C1 segment of cervical spinal cord (tissue), 14 donors: Measurements from ENCODE around the gene SLC38A3.

Source experiments
- DNase-seq, 14 donors: peaks; one replicate each; lab custom pipeline; 2025; lab: John Stamatoyannopoulos, UW

Gene SLC38A3

DNA sequence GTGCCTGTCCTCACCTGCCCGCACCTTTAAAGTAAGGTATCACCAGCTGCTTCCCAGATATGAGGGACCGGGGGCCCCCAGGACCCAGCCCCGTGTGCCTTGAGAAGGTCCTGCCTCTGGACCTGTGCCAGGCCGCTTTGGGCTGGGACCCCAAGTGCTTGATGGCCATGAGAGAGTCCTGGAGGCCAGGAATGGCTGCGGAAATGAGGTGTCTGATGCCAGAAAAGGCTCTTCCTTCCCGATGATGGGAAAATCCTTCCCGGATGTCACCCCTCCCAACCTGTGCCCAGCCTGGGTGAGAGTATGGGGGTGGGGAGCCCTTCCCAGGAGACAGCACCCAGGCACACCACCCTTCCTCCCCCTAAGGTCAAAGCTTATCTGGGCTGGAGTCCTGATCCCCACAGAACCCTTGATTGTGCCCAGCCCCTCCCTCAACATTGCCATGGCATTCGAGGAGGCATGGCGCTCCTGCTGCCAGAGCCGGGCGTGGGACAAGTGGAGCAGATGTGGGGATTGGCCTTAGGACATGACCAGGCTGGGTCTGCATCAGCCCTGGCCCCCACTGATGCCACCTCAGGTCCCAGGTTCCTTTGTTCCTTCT lies 35.7 kb upstream of the SLC38A3 start:
- no peak for DNase-seq

DNA sequence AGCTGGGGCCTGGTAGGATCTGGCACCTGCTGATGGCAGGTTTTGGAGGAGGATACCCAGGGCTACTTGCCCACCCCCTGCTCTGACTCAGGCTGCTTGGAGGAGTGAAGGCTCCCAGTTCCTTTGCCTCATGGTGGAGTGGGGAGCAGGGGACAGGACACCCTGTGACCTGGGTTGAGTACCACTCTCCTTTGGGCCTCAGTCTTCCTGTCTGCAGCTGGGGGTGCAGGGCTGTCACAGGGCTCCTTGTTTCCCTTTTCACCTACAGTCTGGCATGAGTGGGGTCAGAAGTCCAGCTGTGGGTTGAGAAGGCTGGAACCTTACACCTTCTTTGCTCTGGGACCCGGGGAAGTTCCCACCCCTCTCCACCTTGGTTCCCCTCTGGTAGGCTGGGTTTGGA lies 35.2 kb upstream of the SLC38A3 start:
- no peak for DNase-seq

DNA sequence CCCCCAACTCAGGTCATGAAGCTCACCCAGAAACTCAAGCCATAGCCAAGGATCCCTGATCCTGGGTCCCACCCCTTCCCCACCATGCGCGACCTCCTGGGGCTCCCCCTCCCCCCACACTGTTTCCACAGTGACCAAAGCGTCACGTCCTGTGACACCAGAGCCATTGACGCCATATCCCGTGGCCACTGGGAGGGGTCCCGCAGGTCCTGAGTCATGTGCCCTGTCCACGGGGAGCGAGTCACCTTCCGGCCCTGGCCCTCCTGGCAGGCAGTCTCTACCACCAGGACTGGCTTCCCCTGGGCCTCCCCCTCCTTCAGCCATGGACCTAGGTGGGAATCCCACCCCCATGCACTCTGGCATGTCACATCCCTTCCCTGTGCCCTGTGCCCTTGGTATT lies 34.4 kb upstream of the SLC38A3 start:
- no peak for DNase-seq

DNA sequence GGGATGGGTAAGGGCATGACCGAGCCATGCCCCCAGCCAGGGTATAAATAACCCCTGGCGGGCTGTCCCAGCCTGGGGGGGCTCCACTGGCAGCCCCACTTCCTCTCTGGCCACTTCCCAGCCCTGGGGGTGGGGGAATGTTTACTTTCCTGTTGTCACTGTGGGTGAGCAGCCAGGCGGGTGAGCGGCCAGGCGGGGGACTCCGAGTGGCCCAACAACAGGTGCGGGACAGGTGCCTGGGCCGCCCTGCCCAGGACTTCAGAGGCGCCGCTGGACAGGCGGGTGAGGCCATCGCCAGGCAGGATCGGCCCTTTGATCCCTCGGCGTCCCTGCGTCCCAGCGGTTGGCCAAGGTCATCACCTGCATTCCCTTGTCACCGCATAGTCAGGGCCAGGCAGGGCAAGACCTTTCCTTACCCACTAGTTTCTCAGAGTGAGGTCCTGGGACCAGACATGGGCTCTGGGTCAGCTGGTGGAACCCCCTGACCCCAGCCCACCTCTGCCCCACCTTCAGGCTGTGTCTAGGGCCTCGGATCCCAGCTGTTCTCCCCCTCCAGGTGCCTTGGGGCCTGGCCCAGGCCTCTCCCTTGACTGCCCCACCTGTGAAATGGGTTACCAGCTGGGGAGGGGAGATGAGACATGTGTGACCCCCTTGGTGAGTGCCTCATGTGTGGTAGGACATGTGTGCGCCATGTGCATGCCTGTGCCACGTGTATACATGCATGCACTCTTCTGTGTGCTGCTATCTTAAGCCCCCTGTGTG lies 33.4 kb upstream of the SLC38A3 start:
- no peak for DNase-seq

DNA sequence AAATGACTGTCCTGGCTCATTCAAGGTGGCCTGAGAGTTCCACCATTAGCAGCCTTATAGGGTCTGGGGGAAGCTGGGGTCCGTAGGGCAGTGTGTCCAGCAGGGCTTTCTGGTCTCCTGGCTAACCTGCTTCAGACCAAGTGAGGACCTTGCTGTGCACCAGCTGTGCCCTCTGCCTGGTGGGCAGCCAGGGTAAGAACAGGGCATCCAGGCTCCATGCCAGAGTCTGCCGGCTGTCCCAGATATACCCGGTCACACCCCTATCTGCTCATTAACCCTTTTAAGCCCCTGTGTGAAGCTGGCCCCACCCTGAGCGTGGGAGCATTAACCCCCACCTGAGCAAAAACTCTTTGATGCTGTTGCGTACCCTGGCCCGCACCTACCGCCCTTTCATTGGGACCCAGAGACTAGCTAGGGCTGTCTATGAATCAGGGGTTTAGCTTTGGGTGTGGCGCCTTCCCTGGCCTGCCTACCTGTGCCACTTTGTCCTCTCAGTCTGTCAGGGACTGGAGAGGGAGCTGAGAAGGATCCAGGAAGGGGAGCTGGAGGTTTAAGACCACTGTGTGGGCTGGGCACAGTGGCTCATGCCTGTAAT lies 32.3 kb upstream of the SLC38A3 start:
- no peak for DNase-seq

DNA sequence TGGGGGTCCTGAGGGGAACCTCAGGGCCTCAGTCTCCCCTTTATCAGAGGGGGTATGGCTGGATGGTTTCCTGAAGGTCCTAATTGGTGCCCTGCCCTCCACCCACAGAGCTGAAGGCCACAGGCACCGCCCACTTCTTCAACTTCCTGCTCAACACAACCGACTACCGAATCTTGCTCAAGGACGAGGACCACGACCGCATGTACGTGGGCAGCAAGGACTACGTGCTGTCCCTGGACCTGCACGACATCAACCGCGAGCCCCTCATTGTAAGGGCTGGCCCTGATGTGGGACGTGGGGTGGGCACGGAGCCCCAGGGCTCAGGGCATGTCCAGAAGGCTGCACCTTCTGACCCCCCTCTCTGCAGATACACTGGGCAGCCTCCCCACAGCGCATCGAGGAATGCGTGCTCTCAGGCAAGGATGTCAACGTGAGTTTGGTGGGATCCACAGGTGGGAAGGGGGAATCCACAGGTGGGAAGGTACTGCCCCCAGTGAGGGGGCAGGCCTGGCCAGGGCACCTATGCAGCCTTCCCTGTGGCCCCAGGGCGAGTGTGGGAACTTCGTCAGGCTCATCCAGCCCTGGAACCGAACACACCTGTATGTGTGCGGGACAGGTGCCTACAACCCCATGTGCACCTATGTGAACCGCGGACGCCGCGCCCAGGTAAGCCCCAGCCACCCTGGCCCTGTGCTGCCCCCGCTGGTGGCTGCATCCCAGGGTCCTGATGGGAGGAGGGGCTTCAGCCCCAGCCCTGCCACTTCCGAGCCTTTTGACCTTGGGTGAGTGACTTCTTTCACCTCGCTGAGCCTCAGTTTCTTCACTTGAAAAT lies 31.2 kb upstream of the SLC38A3 start:
- DNase-seq: no peak

DNA sequence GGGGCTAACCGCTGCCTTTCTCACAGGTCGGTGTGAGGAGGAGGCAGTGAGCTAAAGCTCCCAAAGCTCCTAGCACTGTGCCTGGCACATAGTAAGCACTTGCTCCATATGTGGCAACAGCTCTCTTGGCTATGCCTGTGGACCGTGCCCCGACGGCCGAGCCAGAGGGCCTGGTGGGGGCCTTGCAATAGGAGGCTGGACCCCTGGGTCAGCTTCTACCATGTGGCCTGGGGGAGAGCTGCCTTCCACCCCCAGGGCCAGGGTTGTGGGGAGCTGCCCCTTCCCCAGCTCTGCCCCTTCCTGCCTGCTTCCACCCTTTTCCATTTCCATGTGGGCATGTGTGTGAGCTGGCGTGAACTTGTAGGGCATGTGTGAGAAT lies 30.6 kb upstream of the SLC38A3 start:
- DNase-seq: no peak

DNA sequence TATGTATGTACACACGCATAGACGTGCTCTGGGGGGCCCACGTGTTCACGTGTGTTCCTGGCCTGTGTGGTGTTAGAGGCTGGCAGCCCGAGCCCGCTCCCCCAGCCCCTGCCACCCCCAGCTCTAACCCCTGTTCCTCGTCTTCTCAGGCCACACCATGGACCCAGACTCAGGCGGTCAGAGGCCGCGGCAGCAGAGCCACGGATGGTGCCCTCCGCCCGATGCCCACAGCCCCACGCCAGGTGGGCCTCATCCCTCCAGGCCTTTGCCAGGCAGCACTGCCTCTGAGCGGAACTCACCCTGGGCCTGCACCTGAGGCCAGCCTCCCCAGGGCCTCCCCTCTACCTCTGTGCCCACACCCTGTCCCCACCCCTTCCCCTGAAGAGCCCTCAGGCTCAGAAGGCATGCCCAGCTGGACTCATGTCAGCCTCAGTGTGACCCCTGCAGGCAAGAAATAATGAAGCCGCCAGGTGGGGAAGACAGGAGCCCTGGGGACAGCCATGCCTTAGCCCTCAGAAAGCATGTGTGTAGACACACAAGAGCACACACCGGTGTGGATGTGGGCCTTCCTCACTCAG lies 30.0 kb upstream of the SLC38A3 start:
- DNase-seq: no peak

DNA sequence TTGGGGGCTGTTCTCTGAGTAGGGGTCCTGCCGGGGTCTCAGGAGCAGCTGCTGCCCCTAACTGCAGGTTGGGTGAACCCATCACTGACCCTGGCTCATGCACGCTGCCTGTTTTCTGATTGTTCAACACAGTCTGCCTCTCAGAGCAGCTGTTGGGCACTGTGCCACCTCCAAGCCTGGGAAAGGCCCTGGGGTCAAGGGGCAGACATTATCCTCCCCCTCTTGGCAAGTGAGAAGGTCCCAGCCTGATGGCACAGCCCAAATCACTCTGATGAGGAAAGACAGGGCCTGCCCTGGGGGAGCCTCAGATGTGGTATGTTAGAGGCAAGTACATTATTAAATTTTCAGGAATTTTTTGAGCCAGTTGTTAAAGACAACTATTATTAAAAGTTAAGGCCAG lies 27.7 kb upstream of the SLC38A3 start:
- no peak for DNase-seq

DNA sequence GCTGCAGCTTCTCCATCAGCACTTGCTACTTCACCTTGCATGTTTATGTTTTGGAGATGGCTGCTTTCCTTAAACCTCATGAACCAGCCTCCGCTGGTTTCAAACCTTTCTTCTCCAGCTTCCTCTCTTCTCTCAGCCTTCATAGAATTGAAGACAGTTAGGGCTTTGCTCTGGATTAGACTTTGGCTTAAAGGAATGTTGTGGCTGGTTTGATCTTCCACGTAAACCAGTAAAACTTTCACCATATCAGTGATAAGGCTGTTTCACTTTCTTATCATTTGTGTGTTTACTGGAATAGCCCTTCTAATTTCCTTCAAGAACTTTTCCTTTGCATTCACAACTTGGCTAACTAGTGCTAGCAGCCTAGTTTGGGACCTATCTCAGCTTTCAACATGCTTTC lies 25.4 kb upstream of the SLC38A3 start:
- no peak for DNase-seq

DNA sequence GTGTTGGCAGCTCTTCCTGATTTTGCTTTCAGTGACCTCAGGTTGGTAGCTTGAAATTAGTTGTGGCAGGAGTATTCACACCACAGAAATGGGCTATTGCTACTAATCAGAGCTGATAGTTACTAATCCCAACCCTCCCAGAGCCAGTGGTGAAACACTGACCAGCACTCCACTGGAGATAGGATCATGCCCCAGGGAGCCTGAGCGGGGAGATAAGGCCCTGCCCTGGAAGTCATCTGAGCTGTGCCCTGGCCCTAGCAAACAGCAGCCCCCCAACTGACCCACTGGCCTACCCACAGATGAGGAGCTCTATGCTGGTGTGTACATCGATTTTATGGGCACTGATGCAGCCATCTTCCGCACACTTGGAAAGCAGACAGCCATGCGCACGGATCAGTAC lies 23.1 kb upstream of the SLC38A3 start:
- DNase-seq: no peak

DNA sequence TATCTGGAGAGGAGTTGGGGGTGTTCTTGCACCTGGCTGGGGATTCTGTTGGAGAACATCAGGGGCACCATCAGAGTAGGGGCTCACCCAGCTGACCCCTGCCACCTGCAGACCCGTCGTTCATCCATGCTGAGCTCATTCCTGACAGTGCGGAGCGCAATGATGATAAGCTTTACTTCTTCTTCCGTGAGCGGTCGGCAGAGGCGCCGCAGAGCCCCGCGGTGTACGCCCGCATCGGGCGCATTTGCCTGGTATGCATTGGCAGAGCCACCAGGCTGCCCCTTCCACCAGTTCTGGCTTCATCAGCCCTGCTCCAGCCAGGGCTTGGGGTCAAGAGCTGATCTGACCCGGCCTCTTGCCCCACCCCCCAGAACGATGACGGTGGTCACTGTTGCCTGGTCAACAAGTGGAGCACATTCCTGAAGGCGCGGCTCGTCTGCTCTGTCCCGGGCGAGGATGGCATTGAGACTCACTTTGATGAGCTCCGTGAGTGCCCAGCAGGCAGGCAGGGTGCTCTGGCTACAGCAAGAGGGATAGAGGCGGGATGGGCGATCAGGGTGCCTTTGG lies 22.5 kb upstream of the SLC38A3 start:
- no peak for DNase-seq

DNA sequence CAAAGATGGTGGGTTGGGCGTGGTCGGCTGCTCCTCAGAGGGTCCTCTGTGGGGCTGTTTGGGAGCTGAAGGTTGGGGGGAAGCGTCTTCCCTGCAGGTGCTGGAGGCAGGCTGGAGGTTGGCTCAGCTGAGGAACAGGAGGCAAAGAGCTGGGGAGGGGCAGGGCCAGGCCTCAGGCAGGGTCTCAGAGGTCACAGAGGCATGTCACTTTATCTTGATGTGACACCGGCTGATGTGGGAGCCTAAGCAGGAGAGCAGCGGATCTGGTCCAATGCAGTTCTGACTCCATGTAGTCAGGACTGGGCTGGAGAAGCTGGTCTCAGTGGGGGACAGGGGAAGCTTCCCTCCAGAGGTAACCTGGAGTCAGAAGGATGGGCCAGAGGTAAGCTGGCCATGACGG lies 21.3 kb upstream of the SLC38A3 start:
- DNase-seq: no peak

DNA sequence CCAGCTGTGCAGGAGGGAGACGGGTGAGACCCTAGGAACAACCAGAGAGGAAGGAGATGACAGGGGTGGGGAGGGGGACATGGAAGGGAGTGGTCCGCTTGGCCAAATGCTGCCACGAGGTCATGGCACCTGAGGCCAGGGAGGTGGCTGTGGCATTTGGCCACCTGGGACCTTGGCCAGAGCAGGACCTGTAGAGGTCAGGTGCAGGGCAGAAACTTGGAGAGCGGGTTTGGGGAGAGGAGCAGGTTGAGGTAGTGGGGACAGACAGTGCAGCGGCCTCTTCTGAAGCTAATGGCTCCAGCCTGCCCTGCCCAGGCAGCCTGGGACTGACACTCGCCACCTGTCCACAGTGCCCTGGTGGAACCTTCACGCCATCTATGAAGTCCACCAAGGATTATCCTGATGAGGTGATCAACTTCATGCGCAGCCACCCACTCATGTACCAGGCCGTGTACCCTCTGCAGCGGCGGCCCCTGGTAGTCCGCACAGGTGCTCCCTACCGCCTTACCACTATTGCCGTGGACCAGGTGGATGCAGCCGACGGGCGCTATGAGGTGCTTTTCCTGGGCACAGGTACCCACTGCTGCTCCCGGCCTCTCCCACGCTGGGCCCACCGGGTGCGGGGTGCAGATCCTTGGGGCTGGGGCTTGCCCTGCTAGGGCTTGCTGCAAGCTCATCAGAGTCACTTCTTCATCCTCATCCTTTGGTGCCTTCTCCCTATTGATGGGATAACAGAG lies 20.7 kb upstream of the SLC38A3 start:
- DNase-seq: no peak

DNA sequence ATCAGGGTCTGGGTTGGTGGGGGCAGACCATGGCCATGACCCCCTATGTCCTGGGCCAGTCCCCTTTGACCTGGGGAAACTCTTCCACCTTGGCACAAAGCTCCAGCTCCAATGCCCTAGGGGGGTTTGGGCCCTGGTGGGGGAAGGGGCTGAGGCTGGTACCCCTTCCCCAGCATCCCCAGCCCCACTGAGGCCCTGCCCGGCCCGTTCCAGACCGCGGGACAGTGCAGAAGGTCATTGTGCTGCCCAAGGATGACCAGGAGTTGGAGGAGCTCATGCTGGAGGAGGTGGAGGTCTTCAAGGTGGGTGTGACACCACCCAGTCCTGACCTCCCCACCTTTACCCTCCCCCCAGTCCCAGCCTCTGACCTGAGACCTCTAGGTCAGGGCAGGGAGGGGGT lies 19.8 kb upstream of the SLC38A3 start:
- DNase-seq: no peak

DNA sequence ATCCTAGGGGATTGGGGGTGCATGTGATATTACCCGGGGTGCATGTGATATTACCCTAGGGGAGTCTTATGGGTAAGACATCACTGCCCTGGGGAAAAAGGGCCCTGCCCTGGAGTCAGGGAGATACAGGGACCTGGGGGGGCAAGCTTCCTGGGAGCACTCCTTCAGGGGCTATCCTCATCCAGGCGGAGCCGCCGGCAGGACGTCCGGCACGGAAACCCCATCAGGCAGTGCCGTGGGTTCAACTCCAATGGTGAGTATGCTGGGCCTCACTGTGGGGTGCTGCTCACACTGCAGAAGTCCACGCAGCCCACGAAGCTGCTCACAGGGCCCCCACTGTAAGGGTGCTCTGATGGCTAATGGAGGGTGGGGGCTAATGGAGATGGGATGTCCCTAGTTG lies 19.0 kb upstream of the SLC38A3 start:
- DNase-seq: no peak

DNA sequence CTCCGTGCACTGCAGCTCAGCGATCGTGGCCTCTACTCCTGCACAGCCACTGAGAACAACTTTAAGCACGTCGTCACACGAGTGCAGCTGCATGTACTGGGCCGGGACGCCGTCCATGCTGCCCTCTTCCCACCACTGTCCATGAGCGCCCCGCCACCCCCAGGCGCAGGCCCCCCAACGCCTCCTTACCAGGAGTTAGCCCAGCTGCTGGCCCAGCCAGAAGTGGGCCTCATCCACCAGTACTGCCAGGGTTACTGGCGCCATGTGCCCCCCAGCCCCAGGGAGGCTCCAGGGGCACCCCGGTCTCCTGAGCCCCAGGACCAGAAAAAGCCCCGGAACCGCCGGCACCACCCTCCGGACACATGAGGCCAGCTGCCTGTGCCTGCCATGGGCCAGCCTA lies 17.3 kb upstream of the SLC38A3 start:
- DNase-seq: no peak

DNA sequence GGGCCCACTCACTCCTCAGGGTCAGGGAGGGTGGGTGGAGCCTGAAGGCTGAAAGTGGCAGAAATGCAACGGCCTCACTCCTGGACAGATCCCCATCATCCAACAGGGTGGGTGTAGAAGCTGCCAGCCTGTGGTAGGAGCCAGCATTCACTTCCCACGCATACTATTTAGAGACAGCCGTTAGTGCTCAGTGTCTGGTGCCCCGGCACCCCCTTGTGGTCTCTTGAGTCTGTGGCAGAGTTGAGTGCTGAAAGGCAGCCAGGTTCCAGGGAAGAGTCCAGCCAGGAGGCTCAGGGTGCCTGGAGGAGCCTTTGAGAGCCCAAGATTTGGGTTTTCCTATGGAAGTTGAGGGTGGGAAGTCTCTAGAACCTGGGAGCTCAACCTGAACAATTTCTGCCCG lies 15.8 kb upstream of the SLC38A3 start:
- DNase-seq: peak in 9 of 14 donors; percentile 4 to 65 (median 32)

DNA sequence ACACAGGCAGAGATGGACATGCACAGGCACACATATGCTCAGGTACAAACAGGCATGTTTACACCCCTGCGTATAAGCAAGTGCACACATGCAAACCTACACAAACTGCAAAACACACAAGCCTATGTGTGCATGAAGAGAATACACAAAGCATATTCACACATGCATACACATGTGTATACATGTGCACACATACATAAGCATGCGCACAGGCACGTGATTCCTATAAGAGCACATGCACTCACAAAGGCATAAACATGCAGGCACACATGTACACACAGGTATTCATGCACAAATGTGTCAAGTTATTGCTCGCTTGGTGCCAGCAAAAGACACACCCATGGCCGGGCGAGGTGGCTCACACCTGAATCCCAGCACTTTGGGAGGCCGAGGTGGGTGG lies 15.1 kb upstream of the SLC38A3 start:
- no peak for DNase-seq

DNA sequence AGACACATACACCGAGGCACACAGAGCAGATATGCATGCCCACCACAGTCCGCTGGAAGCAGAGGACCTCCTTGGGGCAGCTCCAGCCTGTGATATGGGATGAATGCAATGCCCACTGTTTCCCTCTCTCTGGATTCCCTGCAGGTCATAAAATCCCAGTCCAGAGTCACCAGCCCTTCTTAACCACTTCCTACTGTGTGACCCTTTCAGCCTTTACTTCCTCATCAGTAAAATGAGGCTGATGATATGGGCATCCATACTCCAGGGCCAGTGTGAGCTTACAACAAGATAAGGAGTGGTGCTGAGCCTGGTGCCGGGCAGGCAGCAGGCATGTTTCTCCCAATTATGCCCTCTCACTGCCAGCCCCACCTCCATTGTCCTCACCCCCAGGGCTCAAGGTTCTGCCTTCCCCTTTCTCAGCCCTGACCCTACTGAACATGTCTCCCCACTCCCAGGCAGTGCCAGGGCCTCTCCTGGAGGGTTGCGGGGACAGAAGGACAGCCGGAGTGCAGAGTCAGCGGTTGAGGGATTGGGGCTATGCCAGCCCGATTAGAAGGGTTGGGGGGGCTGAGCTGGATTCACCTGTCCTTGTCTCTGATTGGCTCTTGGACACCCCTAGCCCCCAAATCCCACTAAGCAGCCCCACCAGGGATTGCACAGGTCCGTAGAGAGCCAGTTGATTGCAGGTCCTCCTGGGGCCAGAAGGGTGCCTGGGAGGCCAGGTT lies 14.0 kb upstream of the SLC38A3 start, which contains the start of gene GNAT1:
Gene GNAT1 (plus strand): TSS at position 675 of the 725 bp plus-strand sequence. CDS start 116 bp downstream, outside the sequence.
- DNase-seq: no peak
